Subcutaneous adipose tissue (tissue), 4 donors: ENCODE data around the gene STARD13. TPM values are rescaled to one million over a fixed set of nuclear protein-coding genes. Genes with fewer than 3 reads are reported as not detected.

Source experiments
- total RNA-seq, 4 donors: library from RNA; depleted of rRNA; stranded (reverse); fragments of >200 nt; gene quantifications; one replicate each; pipeline ENCODE4 v1.1.0, GENCODE V29; 2016
- TF ChIP-seq, protein P1 (sequence below): fragments of 450-650 bp; IDR thresholded peaks from one replicate; pipeline ENCODE4 v1.5.1; 2016; ENCODE audit warnings: low read depth, mild to moderate bottlenecking, control low read depth, antibody characterized with exemption, moderate library complexity

The STARD13 gene
- total RNA-seq, 4 donors from 2014 or later: 42.9 to 67.8 (median 55.3) TPM

- TF ChIP-seq, protein P1, sequence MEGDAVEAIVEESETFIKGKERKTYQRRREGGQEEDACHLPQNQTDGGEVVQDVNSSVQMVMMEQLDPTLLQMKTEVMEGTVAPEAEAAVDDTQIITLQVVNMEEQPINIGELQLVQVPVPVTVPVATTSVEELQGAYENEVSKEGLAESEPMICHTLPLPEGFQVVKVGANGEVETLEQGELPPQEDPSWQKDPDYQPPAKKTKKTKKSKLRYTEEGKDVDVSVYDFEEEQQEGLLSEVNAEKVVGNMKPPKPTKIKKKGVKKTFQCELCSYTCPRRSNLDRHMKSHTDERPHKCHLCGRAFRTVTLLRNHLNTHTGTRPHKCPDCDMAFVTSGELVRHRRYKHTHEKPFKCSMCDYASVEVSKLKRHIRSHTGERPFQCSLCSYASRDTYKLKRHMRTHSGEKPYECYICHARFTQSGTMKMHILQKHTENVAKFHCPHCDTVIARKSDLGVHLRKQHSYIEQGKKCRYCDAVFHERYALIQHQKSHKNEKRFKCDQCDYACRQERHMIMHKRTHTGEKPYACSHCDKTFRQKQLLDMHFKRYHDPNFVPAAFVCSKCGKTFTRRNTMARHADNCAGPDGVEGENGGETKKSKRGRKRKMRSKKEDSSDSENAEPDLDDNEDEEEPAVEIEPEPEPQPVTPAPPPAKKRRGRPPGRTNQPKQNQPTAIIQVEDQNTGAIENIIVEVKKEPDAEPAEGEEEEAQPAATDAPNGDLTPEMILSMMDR: no peak
Measured at GRCh38 chr13:33175991-33176390, 109.6 kb downstream of the STARD13 start.

GRCh38 chr13:33174931-33175330 lies 110.6 kb downstream of the STARD13 start:
- TF ChIP-seq, protein P1: no peak

DNA sequence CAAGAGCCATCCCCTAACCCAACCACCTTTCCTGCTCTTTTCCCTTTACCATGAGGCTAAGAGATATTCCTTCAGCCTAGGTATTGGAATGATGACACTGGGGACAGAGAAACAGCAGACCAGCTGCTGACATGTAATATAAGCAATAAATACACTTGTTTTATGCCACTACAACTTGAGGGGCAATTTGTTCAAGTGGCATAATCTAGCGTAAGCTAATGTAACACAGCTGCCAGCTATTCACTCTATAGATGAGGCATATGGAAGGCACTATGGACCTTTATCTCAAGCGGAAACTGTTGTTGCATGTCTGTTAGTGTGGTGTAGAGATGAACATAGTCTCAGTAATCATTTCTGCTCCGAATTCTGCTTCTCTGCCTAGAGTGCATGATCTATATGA lies 111.1 kb downstream of the STARD13 start:
- TF ChIP-seq, protein P1: no peak

GRCh38 chr13:33172911-33173310 lies 112.6 kb downstream of the STARD13 start:
- TF ChIP-seq, protein P1: no peak

DNA sequence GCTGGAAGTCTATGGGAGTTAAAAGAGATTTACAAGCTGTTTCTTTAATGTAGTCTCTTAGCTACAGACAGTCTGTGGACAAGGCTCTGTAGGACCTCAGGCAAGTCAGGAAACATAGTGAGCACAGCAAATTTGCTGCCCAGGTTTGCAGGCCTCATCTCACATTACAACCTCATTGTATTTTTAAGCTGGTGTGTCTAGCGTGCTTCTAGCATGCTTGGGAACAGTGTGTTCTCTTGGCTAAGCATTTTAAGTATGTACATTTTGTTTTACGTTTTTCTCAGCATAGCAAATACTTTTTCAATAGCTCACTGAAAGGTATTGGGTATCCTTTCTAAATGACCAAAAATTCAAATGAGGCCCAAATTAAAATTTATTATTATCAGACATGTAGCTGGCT lies 113.2 kb downstream of the STARD13 start:
- TF ChIP-seq, protein P1: no peak

- TF ChIP-seq, protein P1: no peak
Measured at GRCh38 chr13:33169273-33169980, 116.1 kb downstream of the STARD13 start.

DNA sequence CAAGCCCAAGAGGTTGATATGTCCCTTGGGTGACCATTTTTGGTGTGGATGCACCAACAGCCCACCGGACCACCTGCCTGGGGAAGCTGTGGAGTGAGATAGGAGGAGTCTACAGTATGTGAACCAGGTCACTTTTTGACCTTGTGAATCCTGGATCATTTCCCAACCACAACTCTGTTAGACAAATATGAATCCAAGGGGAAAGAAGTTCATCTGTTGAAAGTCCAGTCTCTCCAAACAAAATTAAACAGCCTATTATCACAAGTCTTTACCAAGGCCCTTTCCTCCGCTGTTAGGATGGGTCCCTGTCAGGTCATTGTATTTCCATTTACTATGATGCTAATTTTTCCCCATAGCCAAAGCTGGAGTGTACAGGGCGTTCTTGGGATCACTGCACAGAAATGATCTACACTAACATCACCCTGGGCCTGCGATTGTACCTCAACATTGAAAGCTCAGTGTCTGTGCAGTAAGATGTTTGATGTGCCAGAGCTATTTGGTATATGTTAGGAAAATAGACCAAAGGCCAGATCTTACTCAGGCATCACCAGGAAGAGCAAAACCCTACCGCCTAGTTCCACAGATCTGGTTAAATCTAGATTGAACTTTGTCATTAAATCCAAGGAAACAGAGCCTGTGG lies 117.1 kb downstream of the STARD13 start:
- TF ChIP-seq, protein P1: no peak
